Measurements from ENCODE around the gene TSEN34. TPM values are rescaled to one million over a fixed set of nuclear protein-coding genes. Genes with fewer than 3 reads are reported as not detected.
"Not testable (repeated sequence)": the region's sequence is repeated elsewhere in the genome, so short reads cannot be mapped to it uniquely, and the experiment has no call there.

TSEN34 gene
- total RNA-seq, 3 donors from 2014 or later (not counting 1 experiment from before 2014, with no cell fraction given): 11.5 to 16.7 (median 13.5) TPM

DNA sequence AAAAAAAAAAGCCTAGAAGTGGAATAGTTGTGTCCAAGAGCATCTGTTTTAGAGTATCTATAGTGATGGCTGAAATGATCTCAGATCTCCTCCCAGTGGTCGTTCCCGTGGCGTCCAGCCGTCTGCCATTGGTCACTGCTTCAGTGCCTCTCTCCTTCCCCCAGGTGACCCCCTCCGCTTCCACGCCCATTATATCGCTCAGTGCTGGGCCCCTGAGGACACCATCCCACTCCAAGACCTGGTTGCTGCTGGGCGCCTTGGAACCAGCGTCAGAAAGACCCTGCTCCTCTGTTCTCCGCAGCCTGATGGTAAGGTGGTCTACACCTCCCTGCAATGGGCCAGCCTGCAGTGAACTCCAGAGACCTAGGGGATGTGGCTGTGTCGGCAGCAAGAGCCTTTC is 1.9 kb downstream of the TSEN34 start:
- Mint-ChIP-seq H3K4me3 (peak overlapping the region; percentile 53), H3K4me1 (peaks cover 19 to 31% of the 10 kb centered on the region in 2 donors), H3K9me3 (no peaks in the 10 kb centered on the region), H3K27ac (no peak overlapping the region), H3K36me3 (no peaks in the 10 kb centered on the region), H3K27me3 (ENCODE audit: low read depth in 2 of 2) (no peaks in the 10 kb centered on the region)
- intact Hi-C loops (cut with micrococcal nuclease): loop anchor here (10.0 kb wide), 1 partner anchor 1462 kb away; the partner anchor contains the start of gene U2AF2
- ATAC-seq (no peak), DNase-seq (no peak)
- Histone ChIP-seq H3K9me3 (ENCODE audit: control insufficient read depth, insufficient read depth, low read length) (no peaks in the 10 kb centered on the region), H3K27ac (ENCODE audit: low read length) (no peak overlapping the region), H3K4me1 (ENCODE audit: control insufficient read depth, insufficient read depth, low read length) (peaks cover 22% of the 10 kb centered on the region), H3K4me3 (ENCODE audit: low read length) (no peak overlapping the region), H3K36me3 (ENCODE audit: control insufficient read depth, insufficient read depth, low read length) (peaks cover 9% of the 10 kb centered on the region), H3K27me3 (ENCODE audit: control insufficient read depth, insufficient read depth, low read length) (no peaks in the 10 kb centered on the region)
- WGBS (ENCODE audit: insufficient coverage): over 99% methylated on average over 11 of the region's 11 CpGs
- TF ChIP-seq CTCF (IDR thresholded peaks at IDR 0.05): no peak

DNA sequence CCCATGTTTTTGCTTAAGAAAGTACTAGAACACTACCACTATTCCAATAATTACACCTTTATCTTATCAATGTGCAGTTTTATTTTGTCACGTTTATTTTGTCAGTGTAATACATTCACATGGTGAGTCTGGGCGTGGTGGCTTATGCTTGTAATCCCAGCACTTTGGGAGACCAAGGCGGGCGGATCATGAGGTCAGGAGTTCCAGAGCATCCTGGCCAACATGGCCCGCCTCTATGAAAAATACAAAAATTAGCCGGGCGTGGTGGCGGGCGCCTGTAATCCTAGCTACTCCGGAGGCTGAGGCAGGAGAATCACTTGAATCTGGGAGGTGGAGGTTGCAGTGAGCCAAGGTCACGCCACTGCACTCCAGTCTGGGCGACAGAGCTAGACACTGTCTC is 3.4 kb downstream of the TSEN34 start:
- H3K27me3 Mint-ChIP-seq (ENCODE audit: low read depth in 2 of 2); H3K4me3 ChIP-seq (ENCODE audit: low read length); H3K36me3 ChIP-seq (ENCODE audit: control insufficient read depth, insufficient read depth, low read length); DNase-seq; ATAC-seq; H3K9me3 Mint-ChIP-seq; H3K27ac Mint-ChIP-seq; H3K36me3 Mint-ChIP-seq; H3K4me3 Mint-ChIP-seq; H3K9me3 ChIP-seq (ENCODE audit: control insufficient read depth, insufficient read depth, low read length); H3K27me3 ChIP-seq (ENCODE audit: control insufficient read depth, insufficient read depth, low read length); H3K27ac ChIP-seq (ENCODE audit: low read length): not testable (repeated sequence)
- 93% methylated on average over 12 of the region's 12 CpGs for WGBS (ENCODE audit: insufficient coverage)
- H3K4me1 ChIP-seq (ENCODE audit: control insufficient read depth, insufficient read depth, low read length): peaks cover 12% of the 10 kb centered on the region
- intact Hi-C loops (cut with micrococcal nuclease): loop anchor here (10.0 kb wide), 1 partner anchor 1460 kb away; the partner anchor contains the start of gene U2AF2
- H3K4me1 Mint-ChIP-seq: peaks cover 19 to 30% of the 10 kb centered on the region in 2 donors

DNA sequence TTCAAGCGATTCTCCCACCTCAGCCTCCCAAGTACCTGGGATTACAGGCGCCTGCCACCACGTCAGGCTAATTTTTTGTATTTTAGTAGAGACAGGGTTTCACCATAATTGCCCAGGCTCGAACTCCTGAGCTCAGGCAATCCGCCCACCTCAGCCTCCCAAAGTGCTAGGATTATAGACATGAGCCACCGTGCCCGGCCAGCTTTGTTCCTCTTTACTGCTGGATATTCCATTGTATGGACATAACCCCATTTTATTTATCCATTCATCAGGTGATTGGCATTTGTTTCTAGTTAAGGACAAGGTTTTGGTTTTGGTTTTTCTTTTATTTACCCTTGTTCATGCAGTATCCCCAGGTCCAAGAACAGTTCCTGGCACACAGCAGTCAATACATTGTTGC is 5.4 kb downstream of the TSEN34 start:
- peaks cover 23% of the 10 kb centered on the region for H3K4me1 ChIP-seq (ENCODE audit: control insufficient read depth, insufficient read depth, low read length)
- Mint-ChIP-seq H3K27ac (no peak overlapping the region), H3K36me3 (no peaks in the 10 kb centered on the region), H3K4me1 (peaks cover 23 to 33% of the 10 kb centered on the region in 2 donors), H3K27me3 (ENCODE audit: low read depth in 2 of 2) (no peaks in the 10 kb centered on the region), H3K9me3 (no peaks in the 10 kb centered on the region), H3K4me3 (no peak overlapping the region)
- ATAC-seq (no peak), DNase-seq (no peak)
- no peaks in the 10 kb centered on the region for H3K27me3 ChIP-seq (ENCODE audit: control insufficient read depth, insufficient read depth, low read length)
- H3K9me3 ChIP-seq (ENCODE audit: control insufficient read depth, insufficient read depth, low read length): no peaks in the 10 kb centered on the region
- H3K27ac ChIP-seq (ENCODE audit: low read length): no peak overlapping the region
- intact Hi-C loops (cut with micrococcal nuclease): loop anchor here (10.0 kb wide), 1 partner anchor 1458 kb away; the partner anchor contains the start of gene U2AF2
- H3K36me3 ChIP-seq (ENCODE audit: control insufficient read depth, insufficient read depth, low read length): peaks cover 9% of the 10 kb centered on the region
- TF ChIP-seq CTCF (IDR thresholded peaks at IDR 0.05): no peak
- WGBS (ENCODE audit: insufficient coverage): 92% methylated on average over 7 of the region's 7 CpGs
- H3K4me3 ChIP-seq (ENCODE audit: low read length): no peak overlapping the region

- Histone ChIP-seq H3K4me3 (ENCODE audit: low read length) (no peak overlapping the region), H3K36me3 (ENCODE audit: control insufficient read depth, insufficient read depth, low read length) (peaks cover 15% of the 10 kb centered on the region), H3K4me1 (ENCODE audit: control insufficient read depth, insufficient read depth, low read length) (peaks cover 23% of the 10 kb centered on the region), H3K9me3 (ENCODE audit: control insufficient read depth, insufficient read depth, low read length) (no peaks in the 10 kb centered on the region), H3K27me3 (ENCODE audit: control insufficient read depth, insufficient read depth, low read length) (no peaks in the 10 kb centered on the region), H3K27ac (ENCODE audit: low read length) (no peak overlapping the region)
- Mint-ChIP-seq H3K36me3 (no peaks in the 10 kb centered on the region), H3K4me3 (no peak overlapping the region), H3K9me3 (no peaks in the 10 kb centered on the region), H3K27me3 (ENCODE audit: low read depth in 2 of 2) (no peaks in the 10 kb centered on the region), H3K4me1 (peaks cover 23 to 33% of the 10 kb centered on the region in 2 donors), H3K27ac (no peak overlapping the region)
- WGBS (ENCODE audit: insufficient coverage): 90% methylated on average over 3 of the region's 3 CpGs
- ATAC-seq: no peak
- no peak for DNase-seq
- intact Hi-C loops (cut with micrococcal nuclease): loop anchor here (10.0 kb wide), 1 partner anchor 1458 kb away; the partner anchor contains the start of gene U2AF2
- TF ChIP-seq CTCF (IDR thresholded peaks at IDR 0.05): no peak
Measured at GRCh38 chr19:54197121-54197520, 6.0 kb downstream of the TSEN34 start.
